Rectal smooth muscle tissue (tissue), 1 donor: ENCODE results near the gene TGM6.
"Not testable (repeated sequence)": the region's sequence is repeated elsewhere in the genome, so short reads cannot be mapped to it uniquely, and the experiment has no call there.

ENCODE experiments used
- H3K27ac ChIP-seq: one replicate; pipeline ENCODE4 v1.7.0; 2013; ENCODE audit warnings: low read depth, low read length, inconsistent platforms
- H3K27me3 ChIP-seq: one replicate; pipeline ENCODE4 v1.7.0; 2013; ENCODE audit warnings: low read length; ENCODE audit not compliant: control insufficient read depth, insufficient read depth
- H3K36me3 ChIP-seq: one replicate; pipeline ENCODE4 v1.7.0; 2013; ENCODE audit warnings: low read length; ENCODE audit not compliant: control insufficient read depth, insufficient read depth
- H3K4me1 ChIP-seq: one replicate; pipeline ENCODE4 v1.7.0; 2013; ENCODE audit warnings: low read length; ENCODE audit not compliant: control insufficient read depth, insufficient read depth
- H3K4me3 ChIP-seq: one replicate; pipeline ENCODE4 v1.7.0; 2013; ENCODE audit warnings: low read length
- H3K9ac ChIP-seq: one replicate; pipeline ENCODE4 v1.7.0; 2013; ENCODE audit warnings: low read length

Gene TGM6

DNA sequence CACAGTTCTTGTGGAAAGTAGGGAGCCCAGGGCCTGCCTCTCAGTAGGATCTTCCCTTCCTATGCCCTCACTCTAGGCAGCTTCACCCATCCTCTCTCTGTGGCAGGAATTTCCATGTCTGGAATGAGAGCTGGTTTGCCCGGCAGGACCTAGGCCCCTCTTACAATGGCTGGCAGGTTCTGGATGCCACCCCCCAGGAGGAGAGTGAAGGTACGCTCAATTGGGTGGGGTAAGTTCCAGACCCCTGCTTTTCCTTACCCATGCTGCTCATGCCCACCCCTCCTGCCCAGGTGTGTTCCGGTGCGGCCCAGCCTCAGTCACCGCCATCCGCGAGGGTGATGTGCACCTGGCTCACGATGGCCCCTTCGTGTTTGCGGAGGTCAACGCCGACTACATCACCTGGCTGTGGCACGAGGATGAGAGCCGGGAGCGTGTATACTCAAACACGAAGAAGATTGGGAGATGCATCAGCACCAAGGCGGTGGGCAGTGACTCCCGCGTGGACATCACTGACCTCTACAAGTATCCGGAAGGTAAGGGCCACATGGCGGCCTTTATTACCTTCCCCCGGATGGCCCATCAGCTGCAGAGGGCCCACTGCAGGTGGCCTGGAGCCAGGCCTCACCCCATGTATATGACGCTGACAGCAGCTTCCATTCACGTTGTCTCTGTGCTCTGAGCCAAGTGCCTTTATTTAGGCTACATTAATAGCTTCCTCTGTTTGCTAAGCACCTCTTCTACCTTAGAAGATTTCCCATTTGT is 22.8 kb downstream of the TGM6 start:
- Histone ChIP-seq H3K9ac (no peak overlapping the region), H3K27ac (no peak overlapping the region), H3K4me1 (no peaks in the 10 kb centered on the region), H3K27me3 (no peaks in the 10 kb centered on the region), H3K36me3 (no peaks in the 10 kb centered on the region), H3K4me3 (no peak overlapping the region)

DNA sequence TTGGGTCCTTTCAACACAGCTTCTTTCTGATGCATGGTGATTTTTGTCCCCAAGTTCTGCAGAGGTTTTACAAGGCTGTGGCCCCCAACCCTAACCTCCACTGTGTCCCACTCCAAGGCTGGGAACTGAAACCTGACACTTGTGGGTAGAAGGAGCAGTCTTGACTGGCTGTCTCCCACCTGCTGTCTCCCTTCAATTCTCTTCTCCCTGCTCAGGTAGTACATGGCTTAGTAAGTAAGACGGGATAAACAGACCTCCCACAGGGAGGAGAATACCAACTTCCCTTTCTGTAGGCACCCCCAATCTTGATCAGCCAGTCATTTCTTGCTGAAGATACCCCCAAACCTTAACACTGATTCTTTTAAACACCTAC is 25.0 kb downstream of the TGM6 start:
- Histone ChIP-seq H3K4me1 (no peaks in the 10 kb centered on the region), H3K36me3 (no peaks in the 10 kb centered on the region), H3K27ac (no peak overlapping the region), H3K4me3 (no peak overlapping the region), H3K9ac (no peak overlapping the region), H3K27me3 (no peaks in the 10 kb centered on the region)

DNA sequence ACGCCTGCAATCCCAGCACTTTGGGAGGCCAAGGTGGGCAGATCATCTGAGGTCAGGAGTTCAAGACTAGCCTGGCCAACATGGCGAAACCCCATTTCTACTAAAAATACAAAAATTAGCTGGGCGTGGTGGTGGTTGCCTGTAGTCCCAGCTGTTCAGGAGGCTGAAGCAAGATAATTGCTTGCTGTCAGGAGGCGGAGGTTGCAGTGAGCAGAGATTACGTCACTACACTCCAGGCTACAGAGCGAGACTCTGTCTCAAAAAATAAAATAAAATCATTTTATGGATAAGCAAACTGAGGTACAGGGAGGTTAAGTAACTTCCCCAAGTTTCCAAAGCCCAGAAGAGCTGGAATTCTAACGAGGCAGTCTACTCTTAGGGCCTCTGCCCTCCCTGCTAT is 26.7 kb downstream of the TGM6 start:
- H3K27ac ChIP-seq, H3K9ac ChIP-seq, H3K27me3 ChIP-seq, H3K36me3 ChIP-seq, H3K4me3 ChIP-seq, H3K4me1 ChIP-seq: not testable (repeated sequence)

DNA sequence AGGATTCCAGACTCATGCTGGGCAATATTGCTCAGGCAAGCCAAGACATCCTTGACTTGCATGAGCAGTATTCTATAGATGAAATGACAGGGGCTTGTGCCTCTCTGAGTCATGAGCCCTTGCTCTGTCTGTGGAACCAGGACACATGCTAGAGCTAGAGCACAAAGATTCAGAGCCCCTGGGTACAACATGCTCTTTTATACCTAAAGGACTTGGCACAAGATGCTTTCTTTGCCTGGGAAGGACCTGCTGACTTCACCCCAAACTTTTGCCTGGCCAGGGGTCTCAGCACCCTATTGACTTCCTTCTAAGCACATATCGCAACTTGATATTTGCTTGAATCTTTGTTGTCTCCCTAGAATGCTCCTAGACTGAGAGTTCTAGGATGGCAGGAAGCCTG is 27.4 kb downstream of the TGM6 start:
- H3K27ac ChIP-seq, result no peak overlapping the region

DNA sequence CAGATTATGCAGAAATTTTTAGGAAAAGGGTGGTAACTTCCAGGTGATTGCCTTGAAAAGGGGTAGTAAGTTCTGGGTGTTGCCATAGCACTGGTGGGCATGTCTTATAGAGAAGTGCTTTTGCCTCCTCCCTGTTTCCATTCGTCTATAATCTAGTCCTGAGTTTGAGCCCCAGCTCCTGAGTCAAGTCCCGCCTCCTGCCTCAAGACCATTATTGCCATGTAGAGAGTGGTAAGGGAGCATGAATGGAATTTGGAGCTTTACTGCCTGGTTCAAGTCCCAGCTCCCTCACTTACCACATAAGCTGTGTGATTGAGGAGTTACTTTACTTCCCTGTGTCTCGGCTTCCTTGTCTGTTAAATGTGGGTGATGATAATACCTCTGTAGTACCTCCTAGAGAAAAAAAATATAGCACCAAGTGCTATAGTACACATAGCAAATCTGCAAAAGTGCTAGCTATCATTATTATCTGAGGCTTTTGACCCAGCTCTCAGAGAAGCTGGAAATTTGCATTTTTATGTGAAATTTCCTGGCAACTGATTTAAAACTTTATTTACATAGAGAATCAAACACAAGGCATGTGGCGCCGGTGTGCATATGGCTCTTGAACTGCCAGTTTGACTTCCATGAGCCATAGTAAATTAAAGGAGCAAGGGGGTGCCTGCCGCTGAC is 36.0 kb downstream of the TGM6 start:
- H3K4me1 ChIP-seq, result no peaks in the 10 kb centered on the region
- no peak overlapping the region for H3K27ac ChIP-seq
- H3K9ac ChIP-seq, result no peak overlapping the region
- no peak overlapping the region for H3K4me3 ChIP-seq
- no peaks in the 10 kb centered on the region for H3K27me3 ChIP-seq
- no peaks in the 10 kb centered on the region for H3K36me3 ChIP-seq

More for the DNA sequence above, 27.4 kb downstream of the TGM6 start:
- no peaks in the 10 kb centered on the region for H3K36me3 ChIP-seq
- no peaks in the 10 kb centered on the region for H3K27me3 ChIP-seq
- H3K4me1 ChIP-seq, result no peaks in the 10 kb centered on the region
- no peak overlapping the region for H3K9ac ChIP-seq
- no peak overlapping the region for H3K4me3 ChIP-seq

DNA sequence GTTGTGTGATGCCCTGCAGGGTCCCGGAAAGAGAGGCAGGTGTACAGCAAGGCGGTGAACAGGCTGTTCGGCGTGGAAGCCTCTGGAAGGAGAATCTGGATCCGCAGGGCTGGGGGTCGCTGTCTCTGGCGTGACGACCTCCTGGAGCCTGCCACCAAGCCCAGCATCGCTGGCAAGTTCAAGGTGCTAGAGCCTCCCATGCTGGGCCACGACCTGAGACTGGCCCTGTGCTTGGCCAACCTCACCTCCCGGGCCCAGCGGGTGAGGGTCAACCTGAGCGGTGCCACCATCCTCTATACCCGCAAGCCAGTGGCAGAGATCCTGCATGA is 36.5 kb downstream of the TGM6 start:
- Histone ChIP-seq H3K9ac (no peak overlapping the region), H3K4me3 (no peak overlapping the region), H3K27me3 (no peaks in the 10 kb centered on the region), H3K4me1 (no peaks in the 10 kb centered on the region), H3K36me3 (no peaks in the 10 kb centered on the region), H3K27ac (no peak overlapping the region)

DNA sequence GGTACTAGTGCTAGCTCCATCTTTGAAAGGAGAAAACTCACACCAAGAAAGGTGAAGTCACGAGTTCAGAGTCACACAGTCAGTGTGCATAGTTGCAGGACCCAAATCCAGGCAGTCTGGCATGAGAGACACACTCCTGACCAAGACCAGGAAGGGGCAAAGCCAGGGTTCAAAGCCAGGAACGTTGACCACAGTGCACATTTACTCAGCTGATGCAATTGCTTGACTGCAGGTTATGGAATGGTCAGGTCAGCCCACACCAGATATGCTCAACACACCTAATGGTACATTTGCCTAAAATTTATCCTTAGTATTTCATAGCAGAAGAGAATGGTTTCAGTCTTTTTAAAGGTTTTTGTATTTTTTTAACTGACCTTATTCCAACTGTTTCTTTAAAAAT is 37.7 kb downstream of the TGM6 start:
- no peaks in the 10 kb centered on the region for H3K27me3 ChIP-seq
- H3K4me3 ChIP-seq, result no peak overlapping the region
- no peaks in the 10 kb centered on the region for H3K4me1 ChIP-seq
- no peak overlapping the region for H3K27ac ChIP-seq
- H3K36me3 ChIP-seq, result no peaks in the 10 kb centered on the region
- no peak overlapping the region for H3K9ac ChIP-seq

DNA sequence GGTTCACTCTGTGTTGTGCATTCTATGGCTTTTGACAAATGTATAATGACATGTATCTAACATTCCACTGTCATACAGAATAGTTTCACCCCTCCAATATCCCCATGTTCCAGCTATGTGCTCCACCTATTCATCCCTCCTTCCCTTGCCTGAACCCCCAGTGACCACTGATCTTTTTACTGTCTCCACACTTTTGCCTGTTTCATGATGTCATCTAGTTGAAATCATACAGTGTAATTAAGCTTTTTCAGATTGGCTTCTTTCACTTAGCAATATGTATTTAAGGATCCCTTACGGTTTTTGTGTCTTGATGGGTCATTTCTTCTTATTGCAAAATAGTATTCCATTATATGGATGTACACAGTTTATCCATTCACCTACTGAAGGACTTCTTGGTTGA is 39.8 kb downstream of the TGM6 start:
- H3K4me1 ChIP-seq, result no peaks in the 10 kb centered on the region
- H3K36me3 ChIP-seq, result no peaks in the 10 kb centered on the region
- no peak overlapping the region for H3K4me3 ChIP-seq
- H3K9ac ChIP-seq, result no peak overlapping the region
- H3K27me3 ChIP-seq, result no peaks in the 10 kb centered on the region
- no peak overlapping the region for H3K27ac ChIP-seq

DNA sequence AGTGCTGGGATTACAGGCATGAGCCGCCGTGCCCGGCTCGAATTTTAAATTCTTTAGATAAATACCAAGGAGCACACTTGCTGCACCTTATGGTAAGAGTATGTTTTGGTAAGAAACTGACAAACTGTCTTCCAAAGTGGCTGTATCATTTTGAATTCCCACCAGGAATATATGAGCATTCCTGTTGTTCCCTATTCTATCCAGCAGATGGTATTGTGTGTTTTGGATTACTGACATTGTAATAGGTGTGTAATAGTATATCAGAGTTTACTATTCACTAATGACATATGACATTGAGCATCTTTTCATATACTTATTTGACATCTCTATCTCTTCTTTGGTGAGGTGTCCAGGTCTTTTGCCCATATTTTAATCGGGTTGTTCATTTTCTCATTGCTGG is 40.5 kb downstream of the TGM6 start:
- no peaks in the 10 kb centered on the region for H3K36me3 ChIP-seq
- H3K9ac ChIP-seq, result no peak overlapping the region
- no peaks in the 10 kb centered on the region for H3K27me3 ChIP-seq
- H3K27ac ChIP-seq, result no peak overlapping the region
- no peak overlapping the region for H3K4me3 ChIP-seq
- H3K4me1 ChIP-seq, result no peaks in the 10 kb centered on the region

DNA sequence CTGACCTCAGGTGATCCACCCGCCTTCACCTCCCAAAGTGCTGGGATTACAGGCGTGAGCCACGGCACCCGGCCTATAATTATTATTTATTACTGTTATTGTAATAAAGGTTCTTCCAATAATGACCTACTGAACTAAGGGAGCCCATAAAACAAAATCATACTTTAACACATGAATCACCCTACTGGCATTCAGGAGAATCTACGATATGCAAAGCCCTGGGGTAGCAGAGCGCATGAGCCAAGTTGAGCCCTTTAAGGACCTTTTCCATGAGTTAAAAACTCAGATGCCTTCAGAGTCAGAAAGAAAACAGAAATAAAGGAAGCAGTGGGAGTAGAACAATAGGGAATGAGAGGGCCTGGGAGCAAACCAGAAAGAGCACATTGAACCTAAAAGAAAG is 48.4 kb downstream of the TGM6 start:
- Histone ChIP-seq H3K27ac (no peak overlapping the region), H3K9ac (no peak overlapping the region), H3K36me3 (no peaks in the 10 kb centered on the region), H3K4me3 (no peak overlapping the region), H3K27me3 (no peaks in the 10 kb centered on the region), H3K4me1 (no peaks in the 10 kb centered on the region)

DNA sequence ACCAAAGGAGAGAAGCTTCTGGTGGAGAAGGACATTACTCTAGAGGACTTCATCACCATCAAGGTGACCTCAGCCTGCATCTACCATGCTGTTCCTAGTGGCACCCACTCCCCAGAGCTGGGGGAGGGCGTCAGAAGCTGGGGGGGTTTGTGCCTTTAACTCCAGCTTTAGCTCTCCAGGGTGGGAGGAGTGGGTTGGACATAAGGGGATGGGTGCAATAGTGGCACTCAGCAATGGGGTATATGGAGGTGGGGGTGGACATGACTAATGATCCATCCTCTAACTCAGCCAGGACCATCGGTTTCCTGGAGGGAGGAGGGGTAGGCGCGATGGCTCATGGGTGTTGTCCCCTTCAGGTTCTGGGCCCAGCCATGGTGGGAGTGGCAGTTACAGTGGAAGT is 49.8 kb downstream of the TGM6 start:
- no peaks in the 10 kb centered on the region for H3K4me1 ChIP-seq
- H3K36me3 ChIP-seq, result no peaks in the 10 kb centered on the region
- no peak overlapping the region for H3K4me3 ChIP-seq
- no peak overlapping the region for H3K27ac ChIP-seq
- H3K27me3 ChIP-seq, result no peaks in the 10 kb centered on the region
- H3K9ac ChIP-seq, result no peak overlapping the region

DNA sequence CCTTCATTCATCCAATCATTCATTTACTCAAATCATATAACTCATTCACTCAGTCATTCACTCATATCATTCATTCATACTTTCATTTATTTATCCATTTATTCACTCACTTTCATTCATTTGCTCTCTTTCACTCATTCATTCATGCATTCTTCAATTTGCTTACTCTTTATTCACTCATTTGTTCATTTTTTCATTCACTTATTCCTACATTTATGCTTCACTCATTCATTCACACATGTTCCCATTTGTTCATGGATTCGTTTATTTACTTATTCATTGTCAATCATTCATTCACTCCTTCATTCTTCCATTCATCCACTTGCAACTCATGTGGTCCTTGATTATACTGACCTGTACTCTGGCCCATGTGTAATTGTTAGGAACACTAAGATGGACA is 50.5 kb downstream of the TGM6 start:
- Histone ChIP-seq H3K36me3 (no peaks in the 10 kb centered on the region), H3K4me3 (no peak overlapping the region), H3K27ac (no peak overlapping the region), H3K9ac (no peak overlapping the region), H3K4me1 (no peaks in the 10 kb centered on the region), H3K27me3 (no peaks in the 10 kb centered on the region)

DNA sequence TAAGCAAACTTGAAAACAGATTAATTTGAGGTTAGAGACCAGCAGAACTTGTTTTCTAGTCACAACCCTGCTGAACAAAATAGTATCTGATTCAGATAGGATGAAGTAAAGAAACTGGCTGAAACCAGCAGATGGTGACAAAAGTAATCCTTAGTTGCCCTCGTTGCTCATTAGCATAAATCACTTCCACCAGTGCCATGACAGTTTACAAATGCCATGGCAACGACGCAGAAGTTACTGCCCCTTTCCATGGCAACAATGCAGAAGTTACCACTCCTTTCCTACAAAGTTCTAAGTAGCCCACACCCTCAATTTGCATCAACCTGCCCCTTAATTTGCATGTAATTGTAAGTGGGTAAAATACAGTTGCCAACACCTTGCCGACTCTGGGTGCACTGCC is 66.1 kb downstream of the TGM6 start:
- Histone ChIP-seq H3K4me1 (no peaks in the 10 kb centered on the region), H3K27ac (no peak overlapping the region), H3K27me3 (no peaks in the 10 kb centered on the region), H3K36me3 (no peaks in the 10 kb centered on the region), H3K4me3 (no peak overlapping the region), H3K9ac (no peak overlapping the region)
